HG02571 (cell line): Measurements from ENCODE around the gene BRWD1.

Experiments
- ATAC-seq: cut with Tn5 transposase; IDR thresholded peaks from one replicate; pipeline ENCODE4 v1.9.1; 2021; ENCODE audit warnings: mild to moderate bottlenecking, moderate library complexity; ENCODE audit not compliant: unreplicated experiment

The BRWD1 gene

GRCh38 chr21:39204134-39204533 lies 109.3 kb downstream of the BRWD1 start:
- ATAC-seq = no peak

GRCh38 chr21:39198800-39199199 lies 114.6 kb downstream of the BRWD1 start:
- no peak for ATAC-seq

- ATAC-seq = no peak
Observed at GRCh38 chr21:39197448-39198233, 115.8 kb downstream of the BRWD1 start.

GRCh38 chr21:39196838-39197237 lies 116.6 kb downstream of the BRWD1 start:
- no peak for ATAC-seq

- no peak for ATAC-seq
Observed at GRCh38 chr21:39196310-39196709, 117.1 kb downstream of the BRWD1 start.

GRCh38 chr21:39193380-39193779 lies 120.1 kb downstream of the BRWD1 start:
- no peak for ATAC-seq

GRCh38 chr21:39189857-39190604 lies 123.4 kb downstream of the BRWD1 start:
- ATAC-seq = no peak

GRCh38 chr21:39188521-39189139 lies 124.8 kb downstream of the BRWD1 start:
- no peak for ATAC-seq

GRCh38 chr21:39187141-39187540 lies 126.3 kb downstream of the BRWD1 start:
- no peak for ATAC-seq

- no peak for ATAC-seq
Observed at GRCh38 chr21:39186676-39187075, 126.8 kb downstream of the BRWD1 start.

GRCh38 chr21:39185157-39185556 lies 128.3 kb downstream of the BRWD1 start:
- no peak for ATAC-seq

GRCh38 chr21:39184050-39184980 lies 129.1 kb downstream of the BRWD1 start:
- ATAC-seq = no peak

- peak; percentile 86 for ATAC-seq
Observed at GRCh38 chr21:39183272-39184049, 130.0 kb downstream of the BRWD1 start, which contains the start of gene PSMG1. PSMG1 (minus strand) TSS chr21:39183451; CDS start chr21:39183385, 66 bp downstream.

- ATAC-seq = no peak
Observed at GRCh38 chr21:39182484-39183271, 130.8 kb downstream of the BRWD1 start.

- ATAC-seq = no peak
Observed at GRCh38 chr21:39182016-39182415, 131.4 kb downstream of the BRWD1 start.

- no peak for ATAC-seq
Observed at GRCh38 chr21:39181205-39181818, 132.1 kb downstream of the BRWD1 start.

- ATAC-seq = no peak
Observed at GRCh38 chr21:39180429-39181019, 132.9 kb downstream of the BRWD1 start.

GRCh38 chr21:39178421-39178820 lies 135.0 kb downstream of the BRWD1 start:
- no peak for ATAC-seq
